ENCODE data around the gene OR4D9. TPM values are rescaled to one million over a fixed set of nuclear protein-coding genes. Genes with fewer than 3 reads are reported as not detected.
"Not testable (repeated sequence)": the region's sequence is repeated elsewhere in the genome, so short reads cannot be mapped to it uniquely, and the experiment has no call there.

OR4D9 gene
- polyA plus RNA-seq (2012; ENCODE audit: missing spikeins), result not detected

- FAIRE-seq (no peak), DNase-seq (ENCODE audit: insufficient read length) (no peak)
- no peak for TF ChIP-seq POLR2A (IDR thresholded peaks at IDR 0.05; ENCODE audit: low read depth, low read length)
- no peak for TF ChIP-seq POLR2AphosphoS5 (IDR thresholded peaks at IDR 0.05; ENCODE audit: low read depth, low read length)
- no peak for TF ChIP-seq TAF1 (IDR thresholded peaks at IDR 0.05; ENCODE audit: borderline replicate concordance, low read depth, low read length)
Measured at GRCh38 chr11:59510941-59511589, at the start of gene OR4D9. Gene OR4D9 (plus strand): TSS chr11:59511539. CDS start chr11:59514913, 3,374 bp downstream.

GRCh38 chr11:59463190-59463641 lies 48.1 kb upstream of the OR4D9 start:
- no peak for DNase-seq (ENCODE audit: insufficient read length)
- no peak for FAIRE-seq
- TF ChIP-seq TAF1 (IDR thresholded peaks at IDR 0.05; ENCODE audit: borderline replicate concordance, low read depth, low read length), result no peak
- TF ChIP-seq POLR2AphosphoS5 (IDR thresholded peaks at IDR 0.05; ENCODE audit: low read depth, low read length), result no peak
- no peak for TF ChIP-seq POLR2A (IDR thresholded peaks at IDR 0.05; ENCODE audit: low read depth, low read length)

- DNase-seq (ENCODE audit: insufficient read length), result no peak
- TF ChIP-seq TAF1 (IDR thresholded peaks at IDR 0.05; ENCODE audit: borderline replicate concordance, low read depth, low read length), result no peak
- TF ChIP-seq POLR2A (IDR thresholded peaks at IDR 0.05; ENCODE audit: low read depth, low read length), result no peak
- no peak for TF ChIP-seq POLR2AphosphoS5 (IDR thresholded peaks at IDR 0.05; ENCODE audit: low read depth, low read length)
- FAIRE-seq, result no peak
Measured at GRCh38 chr11:59473015-59473414, 38.3 kb upstream of the OR4D9 start, which contains the start of gene OR4D10. Gene OR4D10 (plus strand): TSS chr11:59473315. CDS start chr11:59477430, 4,115 bp downstream.

GRCh38 chr11:59475176-59475575 lies 36.2 kb upstream of the OR4D9 start:
- TF ChIP-seq TAF1 (IDR thresholded peaks at IDR 0.05; ENCODE audit: borderline replicate concordance, low read depth, low read length), result no peak
- TF ChIP-seq POLR2AphosphoS5 (IDR thresholded peaks at IDR 0.05; ENCODE audit: low read depth, low read length), result no peak
- TF ChIP-seq POLR2A (IDR thresholded peaks at IDR 0.05; ENCODE audit: low read depth, low read length), result no peak
- no peak for DNase-seq (ENCODE audit: insufficient read length)
- no peak for FAIRE-seq

- DNase-seq (ENCODE audit: insufficient read length) (no peak), FAIRE-seq (no peak)
- TF ChIP-seq TAF1 (IDR thresholded peaks at IDR 0.05; ENCODE audit: borderline replicate concordance, low read depth, low read length) (no peak), POLR2A (IDR thresholded peaks at IDR 0.05; ENCODE audit: low read depth, low read length) (no peak), POLR2AphosphoS5 (IDR thresholded peaks at IDR 0.05; ENCODE audit: low read depth, low read length) (no peak)
Measured at GRCh38 chr11:59479906-59480305, 31.4 kb upstream of the OR4D9 start.

GRCh38 chr11:59480359-59480758 lies 31.0 kb upstream of the OR4D9 start:
- TF ChIP-seq POLR2A (IDR thresholded peaks at IDR 0.05; ENCODE audit: low read depth, low read length), result no peak
- TF ChIP-seq POLR2AphosphoS5 (IDR thresholded peaks at IDR 0.05; ENCODE audit: low read depth, low read length), result no peak
- no peak for TF ChIP-seq TAF1 (IDR thresholded peaks at IDR 0.05; ENCODE audit: borderline replicate concordance, low read depth, low read length)
- no peak for FAIRE-seq

GRCh38 chr11:59501931-59502330 lies 9.4 kb upstream of the OR4D9 start:
- FAIRE-seq (no peak), DNase-seq (ENCODE audit: insufficient read length) (no peak)
- TF ChIP-seq POLR2AphosphoS5 (IDR thresholded peaks at IDR 0.05; ENCODE audit: low read depth, low read length) (no peak), TAF1 (IDR thresholded peaks at IDR 0.05; ENCODE audit: borderline replicate concordance, low read depth, low read length) (no peak), POLR2A (IDR thresholded peaks at IDR 0.05; ENCODE audit: low read depth, low read length) (no peak)

More at GRCh38 chr11:59480359-59480758, 31.0 kb upstream of the OR4D9 start:
- DNase-seq (ENCODE audit: insufficient read length), result no peak

- no peak for FAIRE-seq
- no peak for DNase-seq (ENCODE audit: insufficient read length)
- TF ChIP-seq POLR2A (IDR thresholded peaks at IDR 0.05; ENCODE audit: low read depth, low read length), result no peak
- TF ChIP-seq POLR2AphosphoS5 (IDR thresholded peaks at IDR 0.05; ENCODE audit: low read depth, low read length), result no peak
- no peak for TF ChIP-seq TAF1 (IDR thresholded peaks at IDR 0.05; ENCODE audit: borderline replicate concordance, low read depth, low read length)
Measured at GRCh38 chr11:59503276-59503675, 8.1 kb upstream of the OR4D9 start, which contains the start of gene OR4D11. Gene OR4D11 (plus strand): TSS chr11:59503576. CDS start chr11:59503576, 0 bp downstream.

- DNase-seq (ENCODE audit: insufficient read length) (no peak), FAIRE-seq (no peak)
- TF ChIP-seq POLR2AphosphoS5 (IDR thresholded peaks at IDR 0.05; ENCODE audit: low read depth, low read length) (no peak), TAF1 (IDR thresholded peaks at IDR 0.05; ENCODE audit: borderline replicate concordance, low read depth, low read length) (no peak), POLR2A (IDR thresholded peaks at IDR 0.05; ENCODE audit: low read depth, low read length) (no peak)
Measured at GRCh38 chr11:59511675-59512074, 336 bp downstream of the OR4D9 start.

GRCh38 chr11:59520139-59520538 lies 8.8 kb downstream of the OR4D9 start:
- DNase-seq (ENCODE audit: insufficient read length); FAIRE-seq: not testable (repeated sequence)

GRCh38 chr11:59520741-59521140 lies 9.4 kb downstream of the OR4D9 start:
- FAIRE-seq (no peak), DNase-seq (ENCODE audit: insufficient read length) (no peak)
- no peak for TF ChIP-seq POLR2AphosphoS5 (IDR thresholded peaks at IDR 0.05; ENCODE audit: low read depth, low read length)
- TF ChIP-seq TAF1 (IDR thresholded peaks at IDR 0.05; ENCODE audit: borderline replicate concordance, low read depth, low read length), result no peak
- TF ChIP-seq POLR2A (IDR thresholded peaks at IDR 0.05; ENCODE audit: low read depth, low read length), result no peak

GRCh38 chr11:59523541-59523940 lies 12.2 kb downstream of the OR4D9 start:
- DNase-seq (ENCODE audit: insufficient read length), result no peak
- TF ChIP-seq POLR2A (IDR thresholded peaks at IDR 0.05; ENCODE audit: low read depth, low read length), result no peak
- TF ChIP-seq TAF1 (IDR thresholded peaks at IDR 0.05; ENCODE audit: borderline replicate concordance, low read depth, low read length), result no peak
- TF ChIP-seq POLR2AphosphoS5 (IDR thresholded peaks at IDR 0.05; ENCODE audit: low read depth, low read length), result no peak
- FAIRE-seq, result no peak

Measured in GM12892 (cell line).